K562 (cell line): ENCODE data around the gene TCTN3. TPM values are rescaled to one million over a fixed set of nuclear protein-coding genes. Genes with fewer than 3 reads are reported as not detected.
A peak's percentile ranks its signal among the peaks of the same experiment; 100 is the strongest.

Experiments
- ARID2 ChIP-seq: fragments of 450-650 bp; IDR thresholded peaks from 2 replicates; pipeline ENCODE4 v1.6.1; 2017; ENCODE audit warnings: antibody characterized with exemption, mild to moderate bottlenecking
- CBX3 ChIP-seq, 2 experiments: IDR thresholded peaks; 1 replicate in 1 of 2; 2 replicates in 1 of 2; pipeline ENCODE4 v1.6.1; 2012; ENCODE audit warnings: inconsistent platforms in 2 of 2, low read length in 2 of 2, borderline replicate concordance in 1 of 2, control low read depth in 1 of 2
- FOS ChIP-seq: IDR thresholded peaks from 3 replicates; pipeline ENCODE4 v1.6.1; 2011; ENCODE audit not compliant: insufficient read length; ENCODE audit errors: extremely low read depth
- HDAC2 ChIP-seq: fragments of 450-650 bp; IDR thresholded peaks from 2 replicates; pipeline ENCODE4 v1.6.1; 2016; ENCODE audit warnings: mild to moderate bottlenecking
- HDAC3 ChIP-seq: fragments of 450-650 bp; IDR thresholded peaks from 2 replicates; pipeline ENCODE4 v1.6.1; 2018; ENCODE audit warnings: borderline replicate concordance, mild to moderate bottlenecking, moderate library complexity; ENCODE audit not compliant: partially characterized antibody
- HDAC6 ChIP-seq: IDR thresholded peaks from 2 replicates; pipeline ENCODE4 v1.6.1; 2012; ENCODE audit warnings: low read depth, mild to moderate bottlenecking, control low read depth, inconsistent platforms, low read length, moderate library complexity
- KAT7 ChIP-seq: sonication (generic); formaldehyde crosslinking; IDR thresholded peaks from 2 replicates; pipeline ENCODE4 v1.8.0; 2022; ENCODE audit warnings: missing genetic modification reagents, mild to moderate bottlenecking, borderline replicate concordance
- LCOR ChIP-seq: sonication (generic); formaldehyde crosslinking; IDR thresholded peaks from 2 replicates; pipeline ENCODE4 v1.8.0; 2022; ENCODE audit warnings: mild to moderate bottlenecking, missing genetic modification reagents
- MAFK ChIP-seq: IDR thresholded peaks from 2 replicates; pipeline ENCODE4 v1.6.1; 2011; ENCODE audit warnings: low read length, improper control_type of control experiment
- MTF1 ChIP-seq: fragments of 250-450 bp; sonication (Bioruptor Pico); IDR thresholded peaks from 2 replicates; pipeline ENCODE4 v1.9.0; 2021; ENCODE audit warnings: moderate library complexity, mild to moderate bottlenecking, inconsistent platforms, borderline replicate concordance
- NONO ChIP-seq, 2 experiments: fragments of 200-400 bp in 1 of 2; fragments of 450-650 bp in 1 of 2; formaldehyde crosslinking in 1 of 2; IDR thresholded peaks; 2 replicates each; pipeline ENCODE4 v1.6.1; 2017; ENCODE audit warnings: low read depth in 2 of 2, mild to moderate bottlenecking in 2 of 2, moderate library complexity in 2 of 2, low read length in 1 of 2
- NR2C1 ChIP-seq, 2 experiments: fragments of 450-650 bp; IDR thresholded peaks; 2 replicates each; pipeline ENCODE4 v1.6.1; 2017; ENCODE audit warnings: mild to moderate bottlenecking in 2 of 2, antibody characterized with exemption in 1 of 2, inconsistent platforms in 1 of 2, missing compliant biosample characterization in 1 of 2, missing genetic modification characterization in 1 of 2
- POLR2A ChIP-seq: fragments of 450-650 bp; conservative IDR thresholded peaks from 2 replicates; pipeline ENCODE4 v1.6.1; 2016
- RBFOX2 ChIP-seq: fragments of 200-400 bp; formaldehyde crosslinking; IDR thresholded peaks from 2 replicates; pipeline ENCODE4 v1.6.1; 2017; ENCODE audit warnings: low read depth, mild to moderate bottlenecking, low read length, moderate library complexity
- RBM14 ChIP-seq: fragments of 200-400 bp; formaldehyde crosslinking; IDR thresholded peaks from 2 replicates; pipeline ENCODE4 v1.6.1; 2018; ENCODE audit warnings: low read depth, mild to moderate bottlenecking, low read length, moderate library complexity, borderline replicate concordance; ENCODE audit not compliant: insufficient read depth
- SAFB2 ChIP-seq: fragments of 200-400 bp; formaldehyde crosslinking; IDR thresholded peaks from 2 replicates; pipeline ENCODE4 v1.6.1; 2018; ENCODE audit warnings: borderline replicate concordance, low read length, low read depth, moderate library complexity; ENCODE audit not compliant: severe bottlenecking
- ZNF24 ChIP-seq: fragments of 450-650 bp; IDR thresholded peaks from 2 replicates; pipeline ENCODE4 v1.6.1; 2016
- polyA plus RNA-seq, 8 experiments: library from polyadenylated mRNA; depleted of rRNA in 4 of 8; stranded (reverse) in 5 of 8; unstranded in 3 of 8; fragments of >200 nt; fragmentation: Nextera tagmentation in 2 of 8; fragmentation: Illumina TruSeq in 1 of 8; extraction: Ambion mirVana in 2 of 8; extraction: Trizol in 1 of 8; gene quantifications; 2 replicates each; pipeline versions ENCODE4 v1.2.1 to v1.2.3, GENCODE V29; 2011 to 2014; ENCODE audit warnings: inconsistent platforms in 1 of 8, missing spikeins in 1 of 8
- total RNA-seq, 7 experiments: library from RNA; depleted of rRNA in 6 of 7; stranded (reverse); fragments of >200 nt in 6 of 7; fragmentation: Illumina TruSeq in 2 of 7; extraction: Trizol in 2 of 7; gene quantifications; 2 replicates each; pipeline versions ENCODE4 v1.2.1 to v1.2.3, GENCODE V29; 2011 to 2021; ENCODE audit warnings: low replicate concordance in 1 of 7
- TF ChIP-seq, protein P1 (sequence below), 2 experiments: fragments of 450-650 bp; IDR thresholded peaks; 2 replicates each; pipeline ENCODE4 v1.6.1; 2016
- TF ChIP-seq, protein P2 (sequence below), 3 experiments: fragments of 200-800 bp in 1 of 3; fragments of 250-450 bp in 1 of 3; fragments of 450-650 bp in 1 of 3; sonication (Bioruptor Pico) in 1 of 3; sonication (Bioruptor generic) in 1 of 3; formaldehyde crosslinking in 1 of 3; IDR thresholded peaks; 2 replicates each; pipeline versions ENCODE4 v1.6.1 to v1.8.0; 2016 to 2022; ENCODE audit warnings: mild to moderate bottlenecking in 2 of 3, missing genetic modification characterization in 2 of 3, missing compliant biosample characterization in 1 of 3, moderate library complexity in 1 of 3

Gene TCTN3
- total and polyA plus RNA-seq, 9 of the 15 experiments (the other 6 are each of a cell fraction or from before 2014, with no cell fraction given) = 10.4 to 25.8 (median 16.3) TPM

DNA sequence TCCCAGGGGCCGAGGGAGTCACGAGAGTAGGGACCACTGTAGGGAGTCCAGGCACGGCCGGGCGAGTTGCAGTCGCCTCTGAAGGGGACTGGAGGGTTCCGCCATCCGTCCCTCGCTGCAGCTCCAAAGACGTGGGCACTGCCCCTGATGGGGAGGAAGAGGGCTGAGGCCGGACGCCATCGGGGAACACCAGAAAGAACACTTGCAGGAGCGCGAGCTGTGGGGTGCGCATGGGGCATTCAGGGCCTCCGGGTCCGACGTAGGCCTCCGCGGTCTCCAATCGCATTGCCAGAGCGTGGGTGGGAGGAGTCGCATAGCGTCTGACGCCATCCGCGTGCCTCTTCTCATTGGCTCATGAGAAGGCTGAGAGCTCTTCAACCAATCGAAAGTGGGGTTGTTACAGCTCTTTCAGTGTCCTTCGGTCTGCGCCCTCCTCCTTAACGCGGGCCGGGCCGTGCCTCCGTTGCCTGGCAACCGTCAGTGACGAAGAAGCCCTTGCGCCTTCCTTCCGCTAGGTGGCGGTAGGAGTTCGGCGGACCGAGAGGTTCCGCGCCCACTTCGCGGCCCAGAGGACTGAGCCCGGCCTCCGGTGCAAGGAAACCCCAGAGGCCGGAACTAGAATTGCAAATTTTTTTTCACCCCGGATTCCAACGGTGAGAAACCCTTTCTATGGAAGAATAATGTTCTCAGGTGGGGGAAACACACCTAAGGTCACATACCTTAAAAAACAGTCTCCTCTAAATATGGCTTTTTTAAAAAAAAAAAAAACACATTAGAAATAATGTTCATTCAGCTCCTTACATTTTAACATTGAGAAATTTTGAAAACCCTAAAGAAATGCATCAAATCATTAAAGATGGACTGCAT is at the start of gene TCTN3 (continued):
- peak; percentile 81 for TF ChIP-seq FOS
- TF ChIP-seq LCOR (CRISPR knock-in tag) = no peak
- TF ChIP-seq ARID2 = peak; percentile 64; the same call in 1 of the 2 replicates
- TF ChIP-seq MAFK = no peak
- TF ChIP-seq, protein P1, sequence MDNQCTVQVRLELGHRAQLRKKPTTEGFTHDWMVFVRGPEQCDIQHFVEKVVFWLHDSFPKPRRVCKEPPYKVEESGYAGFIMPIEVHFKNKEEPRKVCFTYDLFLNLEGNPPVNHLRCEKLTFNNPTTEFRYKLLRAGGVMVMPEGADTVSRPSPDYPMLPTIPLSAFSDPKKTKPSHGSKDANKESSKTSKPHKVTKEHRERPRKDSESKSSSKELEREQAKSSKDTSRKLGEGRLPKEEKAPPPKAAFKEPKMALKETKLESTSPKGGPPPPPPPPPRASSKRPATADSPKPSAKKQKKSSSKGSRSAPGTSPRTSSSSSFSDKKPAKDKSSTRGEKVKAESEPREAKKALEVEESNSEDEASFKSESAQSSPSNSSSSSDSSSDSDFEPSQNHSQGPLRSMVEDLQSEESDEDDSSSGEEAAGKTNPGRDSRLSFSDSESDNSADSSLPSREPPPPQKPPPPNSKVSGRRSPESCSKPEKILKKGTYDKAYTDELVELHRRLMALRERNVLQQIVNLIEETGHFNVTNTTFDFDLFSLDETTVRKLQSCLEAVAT (IDR thresholded peaks at IDR 0.05) = peak in 1 of 2 experiments; percentile 62; a peak in 1 of 4 replicates
- TF ChIP-seq POLR2A = peak; percentile 73; the same call in 1 of the 2 replicates
- no peak for TF ChIP-seq KAT7 (CRISPR knock-in tag)
- TF ChIP-seq HDAC3 = no peak
- 0 out of 3 replicates have a peak, but pooled peaks of 1 of the 2 experiments have one; percentile 31 for TF ChIP-seq CBX3 (IDR thresholded peaks at IDR 0.05; ENCODE audit: borderline replicate concordance in 1 of 2, low read length in 2 of 2)
- TF ChIP-seq MTF1 (CRISPR knock-in tag) = no peak
- TF ChIP-seq SAFB2 = no peak
- no peak for TF ChIP-seq HDAC6
- no peak for TF ChIP-seq HDAC2
- TF ChIP-seq ZNF24 = no peak
- TF ChIP-seq RBFOX2 = peak; percentile 78
- no peak for TF ChIP-seq NR2C1 (IDR thresholded peaks at IDR 0.05)
- no peak for TF ChIP-seq NR2C1 (tag; IDR thresholded peaks at IDR 0.05)
- TF ChIP-seq, protein P2, sequence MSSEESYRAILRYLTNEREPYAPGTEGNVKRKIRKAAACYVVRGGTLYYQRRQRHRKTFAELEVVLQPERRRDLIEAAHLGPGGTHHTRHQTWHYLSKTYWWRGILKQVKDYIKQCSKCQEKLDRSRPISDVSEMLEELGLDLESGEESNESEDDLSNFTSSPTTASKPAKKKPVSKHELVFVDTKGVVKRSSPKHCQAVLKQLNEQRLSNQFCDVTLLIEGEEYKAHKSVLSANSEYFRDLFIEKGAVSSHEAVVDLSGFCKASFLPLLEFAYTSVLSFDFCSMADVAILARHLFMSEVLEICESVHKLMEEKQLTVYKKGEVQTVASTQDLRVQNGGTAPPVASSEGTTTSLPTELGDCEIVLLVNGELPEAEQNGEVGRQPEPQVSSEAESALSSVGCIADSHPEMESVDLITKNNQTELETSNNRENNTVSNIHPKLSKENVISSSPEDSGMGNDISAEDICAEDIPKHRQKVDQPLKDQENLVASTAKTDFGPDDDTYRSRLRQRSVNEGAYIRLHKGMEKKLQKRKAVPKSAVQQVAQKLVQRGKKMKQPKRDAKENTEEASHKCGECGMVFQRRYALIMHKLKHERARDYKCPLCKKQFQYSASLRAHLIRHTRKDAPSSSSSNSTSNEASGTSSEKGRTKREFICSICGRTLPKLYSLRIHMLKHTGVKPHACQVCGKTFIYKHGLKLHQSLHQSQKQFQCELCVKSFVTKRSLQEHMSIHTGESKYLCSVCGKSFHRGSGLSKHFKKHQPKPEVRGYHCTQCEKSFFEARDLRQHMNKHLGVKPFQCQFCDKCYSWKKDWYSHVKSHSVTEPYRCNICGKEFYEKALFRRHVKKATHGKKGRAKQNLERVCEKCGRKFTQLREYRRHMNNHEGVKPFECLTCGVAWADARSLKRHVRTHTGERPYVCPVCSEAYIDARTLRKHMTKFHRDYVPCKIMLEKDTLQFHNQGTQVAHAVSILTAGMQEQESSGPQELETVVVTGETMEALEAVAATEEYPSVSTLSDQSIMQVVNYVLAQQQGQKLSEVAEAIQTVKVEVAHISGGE (CRISPR knock-in tag; IDR thresholded peaks at IDR 0.05) = no peak
- TF ChIP-seq RBM14 = no peak
- TF ChIP-seq NONO (IDR thresholded peaks at IDR 0.05; ENCODE audit: low read depth in 2 of 2, low read length in 1 of 2) = 0 out of 4 replicates have a peak, but pooled peaks of 1 of the 2 experiments have one; percentile 16
